Activated CD8-positive, alpha-beta memory T cell treated with anti-CD3 and anti-CD28 coated beads, Interleukin-2, amount 50 U/mL, for 24 hours (primary cell): ENCODE measurements around the gene WNT1.

ENCODE experiments used
- DNase-seq: peaks from one replicate; pipeline ENCODE4 v3.0.0-alpha.2; 2020; ENCODE audit errors: extremely low read depth

WNT1 gene

DNA sequence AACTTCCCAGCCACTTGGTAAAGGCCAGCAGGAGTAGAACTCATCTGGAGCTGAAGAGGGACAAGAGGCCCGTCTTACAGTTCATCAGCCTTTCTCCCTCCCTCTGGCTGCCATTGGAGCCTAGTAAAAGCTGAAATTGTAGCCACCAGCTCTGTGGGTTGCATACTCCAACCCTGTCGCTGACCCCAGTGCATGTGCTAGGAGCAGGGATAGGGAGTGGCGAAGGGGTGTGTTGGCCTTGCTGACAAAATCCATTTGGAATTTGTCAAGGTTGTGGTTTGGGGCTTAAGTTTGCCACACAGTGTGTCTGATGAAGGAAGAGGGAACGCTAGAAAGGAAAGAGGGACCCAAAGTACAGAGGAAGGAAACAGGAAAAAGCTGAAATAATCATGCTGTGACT is 16.8 kb upstream of the WNT1 start:
- no peak for DNase-seq

DNA sequence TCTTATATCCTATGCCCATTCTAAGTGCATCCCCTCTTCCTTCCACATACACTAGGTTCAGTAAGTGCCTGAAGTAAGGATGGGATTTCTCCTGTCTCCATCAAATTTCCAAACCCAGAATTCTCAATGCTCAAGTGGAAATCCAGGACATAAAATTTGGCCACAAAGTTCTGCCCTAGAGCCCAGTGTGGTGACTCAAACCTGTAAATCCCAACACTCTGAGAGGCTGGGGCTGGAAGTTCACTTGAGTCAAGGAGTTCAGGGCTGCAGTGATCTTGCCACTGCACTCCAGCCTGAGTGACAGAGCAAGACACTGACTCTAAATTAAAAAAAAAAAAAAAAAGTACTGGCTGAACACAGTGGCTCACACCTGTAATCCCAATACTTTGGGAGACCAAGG is 16.3 kb upstream of the WNT1 start:
- DNase-seq = no peak

DNA sequence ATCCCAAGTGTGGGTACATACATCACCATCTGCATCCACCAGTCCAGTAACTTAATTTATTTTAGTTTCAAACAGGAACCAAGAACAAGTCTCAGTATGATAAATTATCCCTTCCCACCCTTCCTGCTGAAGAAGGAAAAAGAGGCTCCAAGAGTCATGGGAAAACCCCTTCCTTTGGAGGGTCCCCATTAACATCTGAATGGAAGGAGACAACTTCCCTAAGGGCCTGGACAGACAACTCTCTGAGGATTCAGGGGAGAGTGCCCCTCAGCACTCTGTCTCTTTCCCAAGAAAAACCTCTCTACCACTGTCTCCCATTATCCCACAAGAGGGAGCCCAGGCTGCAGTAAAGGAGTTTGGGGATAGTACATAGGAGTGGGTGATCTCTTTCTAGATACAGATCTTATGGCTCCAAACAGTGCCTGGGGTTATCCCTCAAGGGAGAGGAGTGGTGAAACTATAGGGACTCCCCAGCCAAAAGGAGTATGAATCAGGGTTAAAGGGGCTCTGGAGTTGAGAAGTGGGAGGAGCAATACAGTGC is 12.8 kb upstream of the WNT1 start:
- no peak for DNase-seq

DNA sequence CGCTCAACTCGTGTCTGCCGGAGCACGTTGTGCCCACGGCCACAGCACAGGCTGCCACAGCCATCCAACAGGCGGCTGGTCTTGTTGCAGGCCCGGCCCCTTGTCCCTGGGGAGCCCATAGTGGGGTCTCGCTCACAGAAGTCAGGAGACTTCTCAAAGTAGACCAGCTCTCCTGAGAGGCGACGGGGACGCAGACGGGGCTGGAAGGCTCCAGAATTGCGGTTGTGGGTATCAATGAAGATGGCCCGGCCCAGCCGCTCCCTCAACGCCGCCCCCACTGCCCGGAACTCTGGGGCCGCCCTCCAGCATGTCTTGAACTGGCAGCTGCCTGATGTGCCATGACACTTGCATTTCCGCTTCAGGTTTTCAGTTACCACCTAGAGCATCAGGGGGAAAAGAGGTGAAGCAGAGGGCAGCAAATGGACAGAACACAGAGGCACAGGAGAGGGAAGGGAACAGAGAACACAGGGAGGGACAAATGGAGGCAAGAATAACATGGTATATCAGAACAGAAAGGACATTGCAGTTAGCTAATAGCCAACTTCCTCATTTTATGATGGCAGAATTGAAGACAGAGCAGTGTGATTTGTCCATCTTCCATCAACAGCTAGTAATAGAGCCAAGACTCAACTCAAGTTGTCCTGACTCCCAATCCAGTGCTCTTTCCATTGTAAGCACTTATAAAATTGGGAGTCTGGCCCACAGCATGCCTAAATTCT is 11.8 kb upstream of the WNT1 start:
- no peak for DNase-seq

DNA sequence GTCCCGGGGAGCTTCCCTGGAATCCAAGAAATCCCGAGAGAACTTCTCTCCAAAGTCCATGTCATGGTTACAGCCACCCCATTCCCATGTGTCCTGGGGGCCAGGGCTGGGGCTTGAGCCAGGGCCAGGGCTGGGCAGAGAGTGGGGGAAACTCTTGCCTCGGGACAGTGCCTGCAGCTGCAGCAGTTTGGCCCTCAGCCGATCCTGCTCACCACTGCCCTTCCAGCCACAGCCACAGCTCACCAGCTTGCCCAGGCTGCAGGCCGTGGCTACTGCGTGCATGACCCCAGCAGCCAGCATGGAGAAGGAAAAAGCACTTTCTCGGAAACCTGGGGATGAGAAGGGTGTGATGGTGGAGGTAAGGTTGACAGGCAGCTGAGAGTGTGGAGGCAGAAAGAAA is 10.1 kb upstream of the WNT1 start:
- no peak for DNase-seq

DNA sequence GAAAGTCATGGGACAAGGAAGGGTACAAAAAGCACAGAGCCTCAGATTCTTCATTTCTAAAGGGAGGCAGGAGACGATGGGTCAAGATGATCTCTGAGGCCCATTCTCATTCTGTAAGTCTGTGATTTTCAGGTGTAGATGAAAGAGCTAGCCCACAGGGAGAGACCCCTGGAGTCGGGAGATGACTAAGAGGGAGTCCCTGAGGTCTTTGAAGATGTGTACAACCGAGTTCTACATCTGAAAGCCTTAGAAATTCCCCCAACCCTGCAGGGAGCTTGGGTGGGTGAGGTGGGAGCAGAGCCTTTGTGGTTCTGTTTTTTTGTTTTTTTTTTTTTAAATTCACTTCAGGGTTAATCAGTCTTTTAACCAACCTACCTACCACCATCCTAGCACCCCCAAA is 9.7 kb upstream of the WNT1 start:
- no peak for DNase-seq

DNA sequence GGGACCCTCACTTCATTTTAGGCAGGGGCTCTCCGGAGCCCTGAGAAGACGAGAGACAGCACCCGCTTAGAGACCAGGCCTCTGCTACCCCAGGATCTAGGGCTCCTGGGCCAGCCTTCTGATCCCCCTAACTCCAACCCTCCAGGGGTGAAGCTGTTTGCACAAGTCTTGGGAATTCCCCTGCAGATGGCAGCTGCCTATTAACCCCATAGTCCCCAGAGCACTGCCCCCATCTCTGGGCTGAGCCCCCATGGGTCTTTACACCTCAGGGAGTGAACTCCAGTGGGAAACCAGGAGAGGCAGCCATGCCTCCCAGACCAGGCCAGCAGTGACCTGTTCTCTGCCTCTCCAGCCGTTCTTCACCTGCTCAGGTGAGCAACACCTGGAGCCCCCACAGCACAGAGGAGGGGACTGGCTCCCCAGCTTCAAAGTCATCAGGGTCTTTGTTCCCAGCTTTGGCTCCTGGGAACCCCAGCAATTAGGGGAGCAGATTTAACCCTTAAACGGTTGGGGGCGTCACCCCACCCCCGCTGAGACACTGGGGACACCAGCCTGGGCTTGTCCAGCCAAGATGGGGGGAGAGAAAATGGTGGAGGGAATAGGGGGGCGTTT is 8.9 kb upstream of the WNT1 start:
- no peak for DNase-seq

DNA sequence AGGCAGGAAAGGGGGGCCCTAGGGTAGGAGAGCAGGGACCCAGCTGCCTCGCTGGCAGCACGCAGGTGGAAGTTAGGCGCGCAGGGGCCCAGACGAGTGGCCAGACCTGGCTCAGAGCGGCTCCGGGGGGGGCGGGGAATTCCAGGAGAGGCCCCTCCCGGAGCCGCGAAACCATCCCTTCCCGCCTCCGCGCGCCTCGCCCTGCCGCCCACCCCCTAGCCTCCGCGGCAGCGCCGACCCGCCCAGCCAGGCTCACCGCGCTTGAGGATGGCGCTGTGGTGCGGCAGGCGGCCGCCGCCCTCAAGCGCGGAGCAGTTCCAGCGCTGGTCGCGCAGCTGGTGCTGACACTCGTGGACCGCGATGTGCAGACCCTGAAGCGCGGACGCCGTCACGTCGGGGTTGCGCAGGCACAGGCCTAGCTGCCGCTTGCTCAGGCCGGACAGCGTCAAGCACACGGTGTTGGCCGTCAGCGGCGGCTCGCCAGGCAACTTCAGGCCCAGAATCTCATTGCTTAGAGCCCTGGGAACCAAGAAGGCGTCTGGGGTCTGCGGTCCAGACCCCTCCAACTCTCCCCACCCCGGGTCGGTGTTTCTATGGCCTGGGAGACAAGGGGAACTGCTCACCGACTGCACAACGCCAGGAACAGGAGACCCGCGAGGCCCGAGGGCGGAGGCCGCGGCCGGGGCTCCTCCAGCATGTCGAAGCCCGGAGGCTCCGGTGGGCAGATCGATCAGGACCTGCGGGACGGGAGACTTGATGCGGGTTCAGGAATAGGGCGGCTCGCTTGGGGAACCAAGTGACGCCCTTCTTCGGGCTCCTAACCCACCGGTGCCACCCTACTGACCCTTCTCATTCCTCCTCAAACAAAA is 8.1 kb upstream of the WNT1 start:
- no peak for DNase-seq

DNA sequence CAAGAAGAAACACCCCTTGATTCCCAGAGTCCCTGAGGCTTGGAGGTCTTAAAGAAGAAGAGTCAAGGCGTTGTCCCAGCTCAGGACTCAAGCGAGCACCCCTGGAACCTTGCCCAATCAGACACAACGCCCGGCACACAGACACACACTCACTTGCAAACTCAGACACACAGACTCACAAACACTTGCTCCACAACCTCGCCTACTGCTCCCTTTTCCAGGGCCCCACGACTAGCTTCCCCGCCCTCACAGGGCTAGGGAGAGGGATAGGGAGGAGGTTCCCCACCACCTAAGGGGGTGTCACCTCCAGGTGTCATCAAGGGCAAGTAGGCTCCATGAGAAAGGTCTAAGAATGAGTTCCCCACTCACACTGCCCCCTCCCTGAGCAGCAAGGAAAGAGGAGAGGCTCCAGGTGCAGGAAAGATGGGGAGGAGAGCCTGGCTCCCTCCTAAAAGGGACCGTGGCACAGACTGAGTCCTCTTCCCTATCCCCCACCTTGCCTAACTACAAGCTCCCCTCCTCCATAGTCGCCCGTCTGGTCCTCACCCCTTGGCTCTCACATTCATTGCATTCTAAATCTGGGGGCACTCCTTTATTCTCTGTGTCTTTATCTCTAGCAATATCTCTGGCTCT is 7.3 kb upstream of the WNT1 start:
- DNase-seq = no peak

DNA sequence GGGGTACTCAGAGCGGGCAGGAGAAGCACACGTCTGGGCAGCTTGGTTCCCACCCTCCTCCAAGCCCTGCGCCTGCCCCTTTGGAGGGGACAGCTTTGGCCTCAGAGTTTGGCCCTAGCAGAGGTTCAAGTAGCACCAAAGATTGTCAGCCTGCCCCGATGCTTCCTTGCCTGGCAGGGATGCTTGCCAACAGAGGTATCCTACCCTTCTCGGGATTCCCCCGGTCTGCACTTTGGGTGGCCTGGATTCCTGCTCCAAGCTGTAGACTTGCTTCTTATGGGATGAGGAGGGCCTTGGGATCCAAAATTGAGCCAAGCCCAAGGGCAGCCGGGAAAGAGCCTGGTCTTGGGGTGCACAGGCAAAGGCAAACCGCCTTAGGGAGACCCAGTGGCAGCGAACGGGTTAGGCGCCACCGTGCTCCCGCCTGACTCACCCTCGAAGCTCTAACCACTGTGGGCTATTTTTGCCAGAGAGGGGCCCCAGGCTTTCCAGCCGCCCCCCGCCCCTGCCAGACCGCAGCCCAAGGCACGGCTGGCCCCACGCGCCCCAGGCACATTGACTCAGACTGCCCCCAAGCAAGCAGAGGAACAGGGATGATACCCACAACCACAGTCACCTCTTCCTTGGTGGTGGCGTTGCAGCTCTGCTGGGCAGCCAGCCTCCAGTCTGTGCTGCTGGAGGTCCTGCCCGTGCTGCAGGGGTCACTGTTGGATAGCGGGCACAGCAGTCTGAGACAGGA is 5.7 kb upstream of the WNT1 start:
- no peak for DNase-seq

DNA sequence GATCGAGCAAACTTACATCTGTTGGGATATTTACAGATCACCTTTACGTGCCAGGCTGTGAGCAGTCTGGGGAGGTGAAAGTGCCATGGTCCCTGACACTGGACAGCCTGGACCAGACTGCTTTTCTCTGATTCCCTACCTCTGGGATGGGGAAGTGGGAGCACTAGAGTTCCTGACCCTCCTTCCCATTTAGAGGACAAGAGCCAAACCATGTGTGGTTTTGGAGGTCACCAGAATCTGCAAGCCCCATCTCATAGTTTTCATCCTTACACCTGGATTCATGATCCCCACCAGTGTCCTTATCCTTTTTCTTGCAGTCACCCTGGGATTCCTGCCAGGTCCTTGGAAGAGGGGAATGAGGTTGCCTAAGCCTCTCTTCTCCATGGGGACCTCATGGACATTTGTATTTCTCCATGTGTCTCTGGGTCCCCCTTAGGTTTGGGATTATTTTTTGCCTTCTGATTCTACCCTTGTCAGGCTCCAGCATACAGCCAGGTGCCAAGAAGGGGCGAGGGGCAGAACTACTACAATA is 5.1 kb upstream of the WNT1 start:
- no peak for DNase-seq

DNA sequence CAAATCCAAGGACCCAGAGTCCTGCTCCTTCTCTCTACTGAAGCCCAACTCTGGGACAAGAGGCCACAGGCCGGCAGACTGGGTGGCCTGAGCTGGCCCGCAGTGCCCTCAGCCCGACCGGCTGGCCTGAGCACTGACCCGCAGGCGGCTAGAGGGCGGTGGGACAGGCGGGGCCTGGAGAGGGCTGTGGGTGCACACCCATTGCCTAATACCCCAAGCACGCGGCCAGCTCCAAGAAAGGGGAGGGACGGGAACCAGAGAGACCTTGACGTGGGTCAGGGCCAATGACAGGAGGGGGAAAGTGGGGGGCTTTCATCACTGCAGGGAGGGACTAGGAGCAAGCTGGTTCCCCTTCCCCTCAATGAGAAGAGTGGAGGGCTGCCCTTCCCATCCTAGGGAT is 4.6 kb upstream of the WNT1 start:
- DNase-seq = no peak

DNA sequence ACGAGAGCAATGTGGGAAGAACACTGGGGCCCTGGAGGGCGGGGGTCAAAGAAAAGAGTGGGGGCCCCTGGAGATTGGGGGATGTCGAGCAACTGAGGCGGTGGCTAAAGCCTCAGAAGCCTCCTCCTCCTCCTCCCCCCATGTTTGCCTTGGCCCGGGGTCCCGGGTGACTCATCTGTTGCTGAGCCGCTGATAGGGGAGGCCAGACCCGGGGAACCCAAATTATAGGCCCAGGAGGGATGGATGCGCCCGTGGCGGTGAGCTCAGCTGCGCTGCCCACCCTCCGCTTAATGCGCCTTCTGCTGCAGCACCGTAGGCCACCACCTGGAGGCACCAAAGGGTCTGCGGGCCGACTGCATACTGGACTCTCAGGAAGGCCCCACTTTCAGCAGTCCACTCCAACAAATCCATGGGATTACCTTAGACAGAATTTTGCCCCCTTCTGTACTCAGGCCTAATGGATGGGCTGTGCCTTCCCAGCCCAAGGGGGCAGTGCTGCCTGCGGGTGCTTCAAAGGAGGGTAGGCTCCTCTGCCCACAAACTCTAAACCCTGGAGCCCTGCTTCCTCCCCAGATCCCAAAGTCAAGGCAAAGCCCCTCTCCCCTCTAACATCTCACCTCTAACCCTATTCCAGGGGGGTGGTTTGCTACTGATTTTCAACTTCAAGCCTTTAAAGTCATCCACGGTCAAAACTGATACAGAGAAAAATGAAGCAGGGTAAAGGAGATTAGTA is 4.0 kb upstream of the WNT1 start:
- no peak for DNase-seq

DNA sequence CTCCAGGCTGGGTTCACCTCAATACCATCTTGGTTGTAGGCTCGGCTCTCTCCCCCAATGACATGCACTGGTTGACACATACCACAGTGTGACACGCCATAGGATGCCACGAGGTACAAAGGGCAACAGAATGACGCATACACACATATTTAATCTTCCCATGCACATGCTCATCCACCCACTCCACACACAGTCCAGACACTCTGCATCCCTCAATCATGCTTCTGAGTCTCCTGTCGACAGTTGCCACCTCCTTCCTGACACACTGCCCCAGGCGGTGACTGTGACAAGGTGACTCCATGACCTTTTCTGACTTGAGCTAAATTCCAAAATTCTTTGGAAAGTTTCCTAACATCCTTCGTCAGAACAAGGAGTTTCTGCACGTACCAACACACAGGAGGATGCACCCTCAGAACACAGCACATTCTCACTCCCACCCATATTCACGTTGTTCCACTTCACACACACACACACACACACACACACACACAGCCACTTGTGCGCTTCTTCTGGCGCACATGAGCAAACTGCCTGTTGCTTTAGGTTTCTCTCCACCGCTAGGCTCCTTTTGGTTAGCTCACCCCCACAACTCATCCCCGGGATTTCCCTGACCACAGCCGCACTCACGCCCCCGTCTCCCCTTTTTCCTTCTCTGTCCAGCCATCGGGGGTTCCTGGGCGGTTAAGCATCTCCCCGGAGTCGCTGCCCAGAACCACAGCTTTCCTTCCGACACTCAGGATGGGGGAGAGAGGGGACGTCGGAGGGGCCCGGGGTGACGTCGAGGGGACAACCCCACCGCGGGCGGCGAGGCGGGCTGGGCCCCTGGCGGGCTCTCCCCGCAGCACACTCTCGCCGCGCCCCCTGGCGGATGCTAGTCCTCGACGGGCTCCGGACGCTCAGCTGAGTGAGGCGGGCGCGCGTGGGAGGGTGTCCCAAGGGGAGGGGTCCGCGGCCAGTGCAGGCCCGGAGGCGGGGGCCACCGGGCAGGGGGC is 536 bp upstream of the WNT1 start:
- DNase-seq = no peak

DNA sequence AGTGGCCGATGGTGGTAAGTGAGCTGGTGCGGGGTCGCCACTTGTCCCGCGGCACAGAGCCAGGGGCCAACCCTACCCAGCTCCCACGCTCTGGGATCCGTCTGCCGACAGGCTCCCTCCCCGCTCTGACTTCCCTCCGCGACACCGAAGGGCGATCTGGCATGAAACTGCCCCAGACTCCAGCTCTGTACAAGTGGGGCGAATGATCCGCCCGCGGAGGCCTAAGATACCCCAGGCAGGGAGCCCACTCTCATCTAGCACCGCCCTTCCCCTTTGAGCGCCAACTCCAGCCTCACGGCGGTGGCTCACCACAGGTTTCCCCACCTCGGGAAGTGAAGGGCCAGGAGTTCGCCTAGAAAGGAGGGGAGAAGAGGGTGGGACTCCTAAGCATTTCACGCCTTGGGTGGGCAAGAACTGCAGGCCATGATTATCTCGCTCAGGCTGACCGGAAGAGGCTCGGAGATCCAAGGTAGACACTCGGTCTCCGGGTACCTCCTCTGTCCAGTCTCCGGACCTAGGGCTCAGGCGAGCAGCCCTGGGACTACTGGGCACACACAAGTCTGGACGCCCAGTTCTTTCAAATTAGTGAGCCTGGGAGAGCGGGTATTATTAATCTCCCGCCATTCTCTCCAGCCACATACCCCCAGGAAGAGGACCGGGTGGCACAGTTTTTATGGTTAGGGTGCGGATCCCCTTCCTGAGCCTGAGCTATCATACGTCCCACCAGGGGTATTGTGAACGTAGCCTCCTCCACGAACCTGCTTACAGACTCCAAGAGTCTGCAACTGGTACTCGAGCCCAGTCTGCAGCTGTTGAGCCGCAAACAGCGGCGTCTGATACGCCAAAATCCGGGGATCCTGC is 849 bp downstream of the WNT1 start:
- no peak for DNase-seq

DNA sequence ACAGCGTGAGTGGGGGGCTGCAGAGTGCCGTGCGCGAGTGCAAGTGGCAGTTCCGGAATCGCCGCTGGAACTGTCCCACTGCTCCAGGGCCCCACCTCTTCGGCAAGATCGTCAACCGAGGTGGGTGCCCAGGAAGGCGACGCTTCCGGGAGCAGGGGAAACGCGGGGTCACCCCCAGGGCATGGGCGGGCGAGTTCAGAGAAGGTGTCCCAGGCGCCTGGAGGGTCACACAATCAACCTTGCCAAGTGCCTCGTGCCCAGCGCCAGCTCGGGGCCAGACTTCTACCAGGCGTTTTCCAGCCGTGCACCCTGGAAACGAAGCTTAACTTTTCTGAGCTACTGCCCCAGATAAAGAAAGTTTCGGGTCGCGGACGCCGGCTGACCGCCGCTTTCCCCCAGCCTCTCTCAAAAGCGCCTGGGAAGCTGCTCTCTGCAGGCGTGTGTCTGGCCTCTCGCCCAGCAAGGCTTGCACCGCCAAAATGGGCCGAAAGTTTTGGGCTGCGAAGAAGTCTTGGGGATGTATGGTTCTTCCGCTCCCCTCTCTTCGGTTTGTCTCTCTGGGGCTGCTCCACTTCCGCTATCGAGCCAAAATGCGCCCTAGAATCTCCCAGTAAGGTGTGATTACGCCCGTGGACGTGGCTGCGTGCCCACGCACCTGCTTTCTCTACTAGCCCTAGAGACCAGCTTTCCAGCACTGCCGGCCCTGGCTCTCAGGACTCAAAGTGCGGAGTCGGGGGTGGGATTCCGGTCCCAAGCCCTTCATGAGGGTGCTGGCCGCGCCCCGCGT is 1.7 kb downstream of the WNT1 start:
- DNase-seq = no peak

DNA sequence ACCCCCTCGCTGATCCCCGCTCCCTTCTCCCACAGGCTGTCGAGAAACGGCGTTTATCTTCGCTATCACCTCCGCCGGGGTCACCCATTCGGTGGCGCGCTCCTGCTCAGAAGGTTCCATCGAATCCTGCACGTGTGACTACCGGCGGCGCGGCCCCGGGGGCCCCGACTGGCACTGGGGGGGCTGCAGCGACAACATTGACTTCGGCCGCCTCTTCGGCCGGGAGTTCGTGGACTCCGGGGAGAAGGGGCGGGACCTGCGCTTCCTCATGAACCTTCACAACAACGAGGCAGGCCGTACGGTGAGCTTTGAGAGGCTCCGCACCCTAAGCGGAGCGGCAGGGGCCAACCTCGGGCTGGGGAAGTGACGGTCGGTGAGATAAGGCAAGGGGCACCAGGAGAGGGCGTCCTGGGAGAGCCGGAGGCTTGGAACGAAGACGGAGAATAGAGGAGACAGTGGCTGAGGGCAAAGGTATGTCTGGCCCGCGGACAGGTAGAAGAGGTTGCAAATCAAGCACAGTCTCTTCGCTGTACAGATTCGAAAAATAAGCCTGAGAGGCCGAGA is 2.3 kb downstream of the WNT1 start:
- DNase-seq = no peak
